GM21529 (cell line): Measurements from ENCODE around the gene TNP2.
"Not testable (repeated sequence)": the region's sequence is repeated elsewhere in the genome, so short reads cannot be mapped to it uniquely, and the experiment has no call there.

Experiments used
- ATAC-seq: cut with Tn5 transposase; IDR thresholded peaks from one replicate; pipeline ENCODE4 v1.9.1; 2021; ENCODE audit not compliant: unreplicated experiment

TNP2 gene

DNA sequence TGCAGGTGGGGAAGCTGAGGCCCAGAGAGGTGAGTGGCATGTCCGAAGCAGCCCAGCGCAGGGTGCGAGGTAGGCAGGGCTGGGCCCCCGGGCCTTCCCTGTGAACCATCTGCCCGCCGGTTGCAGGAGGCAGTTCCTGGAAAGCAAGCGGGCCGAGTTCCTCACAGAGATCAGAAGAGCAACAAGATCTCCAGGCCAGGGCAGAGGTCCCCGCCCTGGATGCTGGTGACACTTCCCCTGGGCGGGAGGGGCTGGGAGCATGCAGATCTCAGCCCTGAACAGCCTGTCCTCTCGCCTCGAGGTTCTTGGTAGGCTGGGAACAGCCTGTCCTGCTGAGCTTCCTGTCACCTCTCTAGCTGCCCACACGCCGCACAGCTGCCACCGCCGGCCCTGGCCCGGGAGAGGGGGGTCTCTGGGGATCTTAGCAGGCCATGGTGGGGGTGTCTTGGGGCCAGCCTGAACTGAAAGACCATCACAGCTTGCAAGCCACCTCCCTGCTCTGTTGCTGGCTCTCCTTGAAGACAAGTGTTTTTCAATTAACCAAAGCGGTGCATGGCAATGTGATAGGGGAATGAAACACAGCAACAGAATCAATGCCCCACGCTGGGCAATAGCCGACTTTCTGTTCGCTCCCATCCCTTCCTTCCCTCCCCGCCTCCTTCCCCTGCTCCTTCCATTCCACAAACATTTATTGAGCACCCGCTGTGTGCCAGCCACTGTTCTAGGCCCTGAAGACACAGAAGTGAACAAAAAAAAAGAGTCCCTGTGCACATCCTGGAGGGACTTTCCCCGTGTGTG, 44.8 kb downstream of the TNP2 start:
- peak; percentile 55 for ATAC-seq

DNA sequence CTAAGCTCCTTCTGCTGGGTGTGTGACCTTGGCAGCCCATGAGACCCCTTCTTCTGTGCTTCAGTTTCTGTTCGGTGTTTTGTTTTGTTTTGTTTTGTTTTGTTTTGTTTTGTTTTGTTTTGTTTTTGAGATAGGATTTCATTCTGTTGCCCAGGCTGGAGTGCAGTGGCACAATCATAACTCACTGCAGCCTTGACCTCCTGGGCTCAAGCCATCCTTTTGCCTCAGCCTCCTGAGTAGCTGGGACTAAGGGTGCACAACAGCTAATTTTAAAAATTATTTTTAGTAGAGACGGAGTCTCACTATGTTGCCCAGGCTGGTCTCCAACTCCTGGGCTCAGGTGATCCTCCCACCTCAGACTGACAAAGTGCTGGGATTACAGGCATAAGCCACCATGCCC, 48.6 kb downstream of the TNP2 start:
- not testable (repeated sequence) for ATAC-seq

DNA sequence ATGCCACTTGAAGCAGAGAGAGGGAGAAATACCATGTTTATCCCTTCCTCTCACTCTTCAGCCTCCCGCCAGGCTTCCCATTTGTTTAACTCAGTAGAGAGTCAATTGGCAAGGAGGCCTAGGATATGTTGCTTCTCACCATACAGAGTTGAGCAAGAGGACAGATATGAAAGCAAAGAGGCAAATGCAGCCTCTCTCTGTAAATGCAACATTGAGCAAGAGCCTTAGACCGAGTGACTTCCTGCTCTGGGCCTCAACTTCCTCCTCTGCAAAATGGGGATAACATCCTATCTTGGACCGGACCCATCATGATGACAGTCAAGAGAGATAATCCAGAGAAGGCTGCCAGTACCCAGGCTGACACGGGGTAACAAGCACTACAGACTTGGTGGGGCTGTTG, 49.9 kb downstream of the TNP2 start:
- no peak for ATAC-seq

DNA sequence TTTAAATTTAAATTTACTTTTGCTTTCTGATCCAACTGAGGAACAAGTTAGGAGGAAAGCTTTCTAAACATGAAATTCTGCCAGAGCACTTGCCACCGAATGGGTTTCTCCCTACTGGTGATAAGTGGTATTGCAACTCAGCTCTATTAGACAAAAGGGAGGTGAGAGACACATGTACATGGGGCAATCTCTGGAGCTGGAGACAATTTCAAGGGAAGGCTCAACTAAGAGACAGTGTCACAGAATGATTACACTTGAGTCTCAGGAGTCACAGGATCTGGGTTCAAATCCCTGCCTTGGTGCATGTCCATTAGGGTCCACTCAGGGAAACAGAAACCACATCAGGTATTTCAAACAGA, 50.5 kb downstream of the TNP2 start:
- no peak for ATAC-seq
